ENCODE measurements around the gene MST1. TPM values are rescaled to one million over a fixed set of nuclear protein-coding genes. Genes with fewer than 3 reads are reported as not detected.

The MST1 gene
- total and polyA plus RNA-seq, 2 experiments from 2014 or later = 116 to 158 TPM

DNA sequence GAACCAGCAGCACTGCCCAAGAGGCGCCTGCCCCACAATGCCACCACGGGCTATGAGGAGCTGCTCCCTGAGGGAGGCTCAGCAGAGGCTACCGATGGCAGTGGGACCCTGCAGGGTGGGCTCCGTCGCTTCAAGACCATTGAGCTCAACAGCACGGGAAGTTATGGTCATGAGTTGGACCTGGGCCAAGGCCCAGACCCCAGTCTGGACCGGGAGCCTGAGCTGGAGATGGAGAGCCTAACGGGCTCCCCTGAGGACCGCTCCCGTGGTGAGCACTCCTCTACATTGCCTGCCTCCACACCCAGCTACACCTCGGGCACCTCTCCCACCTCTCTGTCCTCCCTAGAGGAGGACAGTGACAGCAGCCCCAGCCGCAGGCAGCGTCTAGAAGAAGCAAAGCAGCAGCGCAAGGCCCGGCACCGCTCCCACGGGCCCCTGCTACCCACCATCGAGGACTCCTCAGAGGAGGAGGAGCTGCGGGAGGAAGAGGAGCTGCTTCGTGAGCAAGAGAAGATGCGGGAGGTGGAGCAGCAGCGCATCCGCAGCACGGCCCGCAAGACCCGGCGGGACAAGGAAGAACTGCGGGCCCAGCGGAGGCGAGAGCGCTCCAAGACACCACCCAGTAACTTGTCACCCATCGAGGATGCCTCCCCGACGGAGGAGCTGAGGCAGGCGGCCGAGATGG lies 36.9 kb downstream of the MST1 start:
- H4K20me1 ChIP-seq (ENCODE audit: insufficient read depth, poor library complexity, severe bottlenecking) = no peaks in the 10 kb centered on the region
- WGBS (ENCODE audit: low lambda C conversion rate, missing lambda C conversion rate) = 93% methylated on average over 34 of the region's 36 CpGs
- no peak overlapping the region for H3K27ac ChIP-seq
- H3K27me3 ChIP-seq = no peaks in the 10 kb centered on the region
- no peaks in the 10 kb centered on the region for H3K79me2 ChIP-seq
- no peak overlapping the region for H3K4me2 ChIP-seq
- H2AFZ ChIP-seq = no peak overlapping the region
- no peaks in the 10 kb centered on the region for H3K9me3 ChIP-seq (ENCODE audit: low read depth)
- no peak overlapping the region for H3K4me3 ChIP-seq
- no peaks in the 10 kb centered on the region for H3K36me3 ChIP-seq (replicated peaks; ENCODE audit: insufficient read depth, low read depth)
- TF ChIP-seq EZH2 (IDR thresholded peaks at IDR 0.05; ENCODE audit: borderline replicate concordance) (no peak), EZH2phosphoT487 (IDR thresholded peaks at IDR 0.05; ENCODE audit: low read depth, severe bottlenecking, unreplicated experiment) (no peak)
- TF ChIP-seq, protein P1, sequence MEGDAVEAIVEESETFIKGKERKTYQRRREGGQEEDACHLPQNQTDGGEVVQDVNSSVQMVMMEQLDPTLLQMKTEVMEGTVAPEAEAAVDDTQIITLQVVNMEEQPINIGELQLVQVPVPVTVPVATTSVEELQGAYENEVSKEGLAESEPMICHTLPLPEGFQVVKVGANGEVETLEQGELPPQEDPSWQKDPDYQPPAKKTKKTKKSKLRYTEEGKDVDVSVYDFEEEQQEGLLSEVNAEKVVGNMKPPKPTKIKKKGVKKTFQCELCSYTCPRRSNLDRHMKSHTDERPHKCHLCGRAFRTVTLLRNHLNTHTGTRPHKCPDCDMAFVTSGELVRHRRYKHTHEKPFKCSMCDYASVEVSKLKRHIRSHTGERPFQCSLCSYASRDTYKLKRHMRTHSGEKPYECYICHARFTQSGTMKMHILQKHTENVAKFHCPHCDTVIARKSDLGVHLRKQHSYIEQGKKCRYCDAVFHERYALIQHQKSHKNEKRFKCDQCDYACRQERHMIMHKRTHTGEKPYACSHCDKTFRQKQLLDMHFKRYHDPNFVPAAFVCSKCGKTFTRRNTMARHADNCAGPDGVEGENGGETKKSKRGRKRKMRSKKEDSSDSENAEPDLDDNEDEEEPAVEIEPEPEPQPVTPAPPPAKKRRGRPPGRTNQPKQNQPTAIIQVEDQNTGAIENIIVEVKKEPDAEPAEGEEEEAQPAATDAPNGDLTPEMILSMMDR (IDR thresholded peaks at IDR 0.05; ENCODE audit: poor library complexity) = no peak
- peaks cover 4% of the 10 kb centered on the region for H3K4me1 ChIP-seq (ENCODE audit: insufficient read depth)
- H3K9me2 ChIP-seq (replicated peaks; ENCODE audit: insufficient read depth) = no peaks in the 10 kb centered on the region
- DNase-seq (ENCODE audit: low spot score) = no peak

GRCh38 chr3:49650637-49651036 lies 38.6 kb downstream of the MST1 start:
- Histone ChIP-seq H4K20me1 (ENCODE audit: insufficient read depth, poor library complexity, severe bottlenecking) (no peaks in the 10 kb centered on the region), H3K27ac (no peak overlapping the region), H3K9me3 (ENCODE audit: low read depth) (no peaks in the 10 kb centered on the region), H3K79me2 (no peaks in the 10 kb centered on the region), H3K36me3 (replicated peaks; ENCODE audit: insufficient read depth, low read depth) (no peaks in the 10 kb centered on the region), H3K4me1 (ENCODE audit: insufficient read depth) (peaks cover 4% of the 10 kb centered on the region), H3K4me2 (no peak overlapping the region), H3K9me2 (replicated peaks; ENCODE audit: insufficient read depth) (no peaks in the 10 kb centered on the region), H3K4me3 (no peak overlapping the region), H2AFZ (no peak overlapping the region), H3K27me3 (no peaks in the 10 kb centered on the region)
- no peak for DNase-seq (ENCODE audit: low spot score)
- TF ChIP-seq EZH2 (IDR thresholded peaks at IDR 0.05; ENCODE audit: borderline replicate concordance) = no peak
- TF ChIP-seq, protein P1 (IDR thresholded peaks at IDR 0.05; ENCODE audit: poor library complexity) = no peak
- no peak for TF ChIP-seq EZH2phosphoT487 (IDR thresholded peaks at IDR 0.05; ENCODE audit: low read depth, severe bottlenecking, unreplicated experiment)
- WGBS (ENCODE audit: low lambda C conversion rate, missing lambda C conversion rate) = 81% methylated on average over 8 of the region's 8 CpGs

- Histone ChIP-seq H3K9me3 (ENCODE audit: low read depth) (no peaks in the 10 kb centered on the region), H3K79me2 (no peaks in the 10 kb centered on the region), H4K20me1 (ENCODE audit: insufficient read depth, poor library complexity, severe bottlenecking) (no peaks in the 10 kb centered on the region), H3K36me3 (replicated peaks; ENCODE audit: insufficient read depth, low read depth) (no peaks in the 10 kb centered on the region), H3K4me3 (no peak overlapping the region), H3K4me1 (ENCODE audit: insufficient read depth) (peaks cover 4% of the 10 kb centered on the region), H3K27ac (no peak overlapping the region), H3K27me3 (no peaks in the 10 kb centered on the region), H3K9me2 (replicated peaks; ENCODE audit: insufficient read depth) (no peaks in the 10 kb centered on the region), H2AFZ (no peak overlapping the region), H3K4me2 (no peak overlapping the region)
- WGBS (ENCODE audit: low lambda C conversion rate, missing lambda C conversion rate) = 83% methylated on average over 1 of the region's 1 CpG
- TF ChIP-seq EZH2phosphoT487 (IDR thresholded peaks at IDR 0.05; ENCODE audit: low read depth, severe bottlenecking, unreplicated experiment) (no peak), EZH2 (IDR thresholded peaks at IDR 0.05; ENCODE audit: borderline replicate concordance) (no peak)
- TF ChIP-seq, protein P1 (IDR thresholded peaks at IDR 0.05; ENCODE audit: poor library complexity) = no peak
- no peak for DNase-seq (ENCODE audit: low spot score)
These were observed 39.1 kb downstream of the MST1 start for GRCh38 chr3:49650177-49650576.
